GM12891 (cell line): Measurements from ENCODE around the gene SOX9. TPM values are rescaled to one million over a fixed set of nuclear protein-coding genes. Genes with fewer than 3 reads are reported as not detected.

Experiments used
- DNase-seq: peaks from one replicate; pipeline ENCODE4 v3.0.0; 2011; ENCODE audit warnings: low spot score; ENCODE audit not compliant: insufficient read length
- FAIRE-seq: peaks from 2 replicates; lab custom pipeline; 2011; peaks lifted over from hg19 to GRCh38; lab: Jason Lieb, UNC
- PAX5 ChIP-seq: IDR thresholded peaks from 2 replicates; pipeline ENCODE4 v1.6.1; 2011; ENCODE audit warnings: low read length, moderate library complexity, mild to moderate bottlenecking; ENCODE audit not compliant: insufficient read depth, severe bottlenecking
- POLR2A ChIP-seq: IDR thresholded peaks from 2 replicates; pipeline ENCODE4 v1.6.1; 2011; ENCODE audit warnings: low read depth, low read length, control low read depth
- POLR2AphosphoS5 ChIP-seq: IDR thresholded peaks from 2 replicates; pipeline ENCODE4 v1.6.1; 2011; ENCODE audit warnings: low read depth, low read length, control low read depth
- POU2F2 ChIP-seq: IDR thresholded peaks from 2 replicates; pipeline ENCODE4 v1.6.1; 2011; ENCODE audit warnings: low read depth, mild to moderate bottlenecking, control low read depth, low read length, moderate library complexity
- SPI1 ChIP-seq: IDR thresholded peaks from 2 replicates; pipeline ENCODE4 v1.6.1; 2011; ENCODE audit warnings: low read depth, low read length, control low read depth
- TAF1 ChIP-seq: IDR thresholded peaks from 2 replicates; pipeline ENCODE4 v1.6.1; 2011; ENCODE audit warnings: low read depth, low read length, control low read depth
- polyA plus RNA-seq: library from polyadenylated mRNA; unstranded; fragments of >200 nt; gene quantifications from one replicate; pipeline ENCODE4 v1.2.1, GENCODE V29; 2012; ENCODE audit warnings: low read depth, missing spikeins, inconsistent platforms; ENCODE audit not compliant: missing spikeins

The SOX9 gene
- 3.6 TPM for polyA plus RNA-seq

DNA sequence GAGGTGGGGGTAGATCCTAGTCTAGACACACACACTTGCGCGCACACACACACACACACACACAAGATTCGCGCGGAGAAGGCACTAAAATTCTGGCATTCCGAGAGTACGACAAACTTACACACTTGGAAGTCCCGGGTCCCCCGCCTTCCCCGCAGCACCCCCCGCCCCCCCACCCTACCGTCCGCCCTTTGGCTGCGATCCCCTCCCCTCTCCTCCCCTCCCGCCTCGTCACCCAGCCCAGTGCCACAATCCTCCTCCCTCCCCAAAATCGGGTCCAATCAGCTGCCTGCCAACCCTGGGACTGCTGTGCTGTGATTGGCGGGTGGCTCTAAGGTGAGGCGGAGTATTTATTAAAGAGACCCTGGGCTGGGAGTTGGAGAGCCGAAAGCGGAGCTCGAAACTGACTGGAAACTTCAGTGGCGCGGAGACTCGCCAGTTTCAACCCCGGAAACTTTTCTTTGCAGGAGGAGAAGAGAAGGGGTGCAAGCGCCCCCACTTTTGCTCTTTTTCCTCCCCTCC lies at the start of gene SOX9:
TSS of gene SOX9 (plus strand) at position 379 of the 522 bp plus-strand sequence. CDS start 372 bp downstream, outside the sequence.
- peak; percentile 76 for DNase-seq
- TF ChIP-seq POLR2A (peak; percentile 81), SPI1 (no peak), POU2F2 (no peak), TAF1 (peak; percentile 51; the same call in 1 of the 2 replicates), PAX5 (no peak), POLR2AphosphoS5 (peak; percentile 66; the same call in 1 of the 2 replicates)
- peak; percentile 33 for FAIRE-seq

DNA sequence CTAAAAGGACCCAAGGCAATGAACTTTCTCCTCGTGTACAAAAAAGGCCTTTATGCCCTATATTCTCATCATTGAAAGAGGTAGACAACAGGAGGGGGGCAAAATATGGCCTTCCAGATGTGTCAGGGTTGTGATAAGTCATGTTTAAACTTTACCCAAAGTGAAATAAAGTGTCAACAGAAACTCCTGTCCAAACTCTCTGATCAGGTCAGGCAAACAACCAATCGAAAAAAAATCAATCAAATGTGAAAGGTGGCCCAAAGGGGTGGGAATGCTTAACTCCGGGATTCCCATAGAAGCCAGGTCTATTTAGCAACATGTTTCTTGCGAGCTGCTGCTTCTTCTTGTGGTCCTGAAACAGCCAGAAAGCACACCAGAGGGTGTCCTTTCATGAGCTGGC lies 49.5 kb upstream of the SOX9 start:
- FAIRE-seq, result no peak
- TF ChIP-seq POU2F2, result no peak
- no peak for TF ChIP-seq PAX5
- no peak for TF ChIP-seq SPI1
- no peak for TF ChIP-seq POLR2A
- TF ChIP-seq POLR2AphosphoS5, result no peak
- TF ChIP-seq TAF1, result no peak
- DNase-seq, result no peak

DNA sequence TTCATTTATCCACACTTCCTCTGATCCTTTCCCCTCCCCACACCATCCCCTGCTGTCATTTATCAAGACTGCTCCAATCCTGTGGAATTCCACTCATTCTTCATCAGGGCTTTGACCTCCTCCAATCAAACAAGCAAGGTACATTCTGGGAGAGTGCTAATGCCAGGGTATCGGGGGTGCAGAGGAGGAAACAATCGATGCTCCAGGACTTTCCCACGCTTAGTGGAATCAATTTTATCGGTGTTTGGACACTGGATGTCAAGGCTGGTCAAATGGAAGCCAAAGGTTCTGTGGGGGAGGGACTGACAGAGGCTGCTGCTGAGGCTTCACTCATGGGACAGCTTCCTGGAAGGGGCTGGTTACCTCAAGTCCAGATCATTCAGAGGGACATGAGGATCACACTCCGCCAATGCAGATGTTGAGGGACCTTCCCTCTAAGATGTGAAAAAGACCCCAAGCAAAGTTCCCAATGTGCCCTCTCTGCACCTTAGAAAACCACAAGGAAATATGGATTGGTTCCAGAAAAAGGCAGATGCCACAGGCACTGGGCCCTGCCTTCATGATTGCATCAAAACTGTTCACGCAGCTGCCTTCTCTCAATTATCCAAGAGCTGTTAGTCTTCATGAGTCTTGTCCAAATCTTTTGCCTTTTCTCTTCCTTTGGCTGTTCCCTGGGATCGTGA lies 44.7 kb upstream of the SOX9 start:
- no peak for FAIRE-seq
- DNase-seq, result no peak

DNA sequence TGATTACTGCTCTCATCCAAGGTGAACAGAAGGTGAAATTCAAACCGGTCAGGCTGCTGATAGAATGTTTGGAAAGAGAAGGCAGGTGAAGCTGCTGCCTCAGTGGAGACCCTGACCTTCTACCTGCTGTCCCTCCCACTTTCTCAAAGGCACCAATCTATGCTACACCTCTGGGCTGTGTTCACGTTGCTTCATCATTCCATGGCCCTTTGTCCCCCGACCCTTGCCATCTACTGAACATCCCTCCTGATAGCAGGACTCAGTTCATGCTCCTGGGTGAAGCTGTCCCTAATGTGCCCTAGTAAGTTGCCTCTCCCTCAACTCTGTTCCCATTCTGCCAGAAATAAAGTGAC lies 44.2 kb upstream of the SOX9 start:
- no peak for FAIRE-seq
- DNase-seq, result no peak
- TF ChIP-seq SPI1, result no peak
- TF ChIP-seq PAX5, result no peak
- TF ChIP-seq POU2F2, result no peak
- no peak for TF ChIP-seq POLR2AphosphoS5
- no peak for TF ChIP-seq TAF1
- TF ChIP-seq POLR2A, result no peak

More for the DNA sequence above, 44.7 kb upstream of the SOX9 start:
- TF ChIP-seq POLR2A (no peak), SPI1 (no peak), POLR2AphosphoS5 (no peak), POU2F2 (no peak), TAF1 (no peak)

DNA sequence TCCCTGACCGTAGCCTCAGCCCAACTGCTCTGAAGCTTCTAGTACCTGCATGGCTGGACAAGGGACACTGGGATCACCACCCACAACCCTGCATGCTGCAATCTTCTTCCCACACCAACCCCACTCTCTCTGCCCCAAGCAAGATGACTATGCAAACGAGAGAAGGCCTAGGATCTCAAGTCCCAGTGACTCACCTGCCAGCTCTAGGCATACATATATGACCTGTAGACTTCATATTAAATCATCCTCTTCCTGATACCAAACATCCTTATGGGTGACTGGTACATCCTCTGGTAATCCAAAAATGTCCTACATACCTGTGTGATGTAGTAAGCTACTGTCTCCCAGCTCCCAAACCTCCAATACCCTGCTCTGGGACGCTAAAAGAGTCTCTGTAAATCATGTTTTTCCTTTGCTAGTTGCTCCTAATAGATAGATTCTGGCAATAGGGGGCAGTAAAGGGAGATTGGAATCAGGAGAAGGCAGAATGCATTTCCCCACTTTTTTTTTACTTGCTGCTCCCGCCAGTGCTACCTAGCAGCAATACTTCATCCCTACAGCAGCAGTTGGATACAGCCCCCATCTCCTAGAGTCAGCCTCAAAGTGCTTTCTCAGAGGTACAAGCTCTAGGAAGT lies 43.4 kb upstream of the SOX9 start:
- no peak for DNase-seq
- TF ChIP-seq POLR2AphosphoS5 (no peak), POU2F2 (no peak), TAF1 (no peak), POLR2A (no peak), SPI1 (no peak), PAX5 (no peak)
- FAIRE-seq, result no peak

DNA sequence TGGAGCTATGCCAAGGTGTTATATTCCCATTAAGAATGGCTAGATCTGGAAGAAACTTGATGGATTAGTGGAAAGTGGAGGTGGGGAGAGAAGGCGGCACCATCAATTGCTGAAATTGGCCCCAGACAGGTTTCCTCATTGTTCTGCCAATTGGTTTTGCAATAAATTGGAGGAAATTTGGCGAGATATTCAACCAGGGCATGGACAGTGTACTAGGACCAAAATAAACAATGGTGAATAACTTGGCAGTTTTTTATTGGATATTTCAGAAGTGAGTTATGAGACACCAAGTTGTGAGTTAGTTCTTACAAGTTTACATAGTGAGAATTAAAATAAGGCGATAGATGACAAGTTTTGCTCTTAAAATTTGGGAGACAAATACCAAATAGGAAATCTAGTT lies 41.1 kb upstream of the SOX9 start:
- FAIRE-seq (no peak), DNase-seq (no peak)
- TF ChIP-seq POLR2AphosphoS5 (no peak), SPI1 (no peak), PAX5 (no peak), POLR2A (no peak), POU2F2 (no peak), TAF1 (no peak)

DNA sequence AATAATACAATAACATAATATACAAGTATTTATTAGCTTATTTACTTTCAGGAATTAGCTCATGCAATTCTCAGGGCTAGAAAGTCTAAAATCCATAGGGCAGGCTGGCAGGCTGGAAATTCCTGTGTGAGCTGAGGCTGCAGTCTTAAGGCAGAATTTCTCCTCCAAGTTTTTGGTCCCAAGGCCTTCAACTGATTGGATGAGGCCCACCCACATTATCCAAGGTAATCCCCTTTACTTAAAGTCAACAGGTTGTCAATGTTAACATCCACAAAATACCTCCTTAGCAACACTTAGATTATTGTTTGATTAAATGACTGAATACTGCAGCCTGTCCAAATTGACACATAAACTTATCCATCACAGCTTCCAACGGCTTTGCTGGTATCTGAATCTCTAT lies 32.9 kb upstream of the SOX9 start:
- FAIRE-seq, result no peak
- TF ChIP-seq PAX5, result no peak
- TF ChIP-seq TAF1, result no peak
- TF ChIP-seq SPI1, result no peak
- no peak for TF ChIP-seq POLR2AphosphoS5
- no peak for TF ChIP-seq POLR2A
- TF ChIP-seq POU2F2, result no peak
- DNase-seq, result no peak

DNA sequence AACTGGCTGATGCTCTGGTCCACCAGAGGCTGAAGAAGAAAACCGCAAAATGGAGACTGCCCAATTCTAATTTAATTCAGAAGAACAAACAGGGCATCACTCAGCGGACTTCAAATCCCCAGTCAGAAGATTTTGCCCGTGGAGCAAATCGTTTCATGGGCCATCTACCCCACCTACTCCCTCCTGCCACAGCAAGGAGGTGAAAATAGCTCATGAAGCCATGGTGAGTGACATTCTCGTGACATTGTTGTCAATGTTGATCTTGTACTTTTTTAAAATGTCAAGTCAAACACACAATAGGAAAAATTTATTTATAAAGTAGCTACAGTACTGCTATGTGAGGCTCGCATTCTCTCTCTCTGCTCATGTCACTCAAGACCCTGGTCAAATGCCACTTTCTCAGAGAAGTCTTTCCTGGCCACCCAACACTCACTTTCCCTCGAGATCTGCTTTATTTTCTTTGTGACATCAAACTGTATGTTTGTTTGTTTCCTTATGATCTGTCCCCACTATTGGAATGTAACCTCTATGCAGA lies 31.3 kb upstream of the SOX9 start:
- FAIRE-seq (no peak), DNase-seq (no peak)
- TF ChIP-seq SPI1 (no peak), POLR2A (no peak)

DNA sequence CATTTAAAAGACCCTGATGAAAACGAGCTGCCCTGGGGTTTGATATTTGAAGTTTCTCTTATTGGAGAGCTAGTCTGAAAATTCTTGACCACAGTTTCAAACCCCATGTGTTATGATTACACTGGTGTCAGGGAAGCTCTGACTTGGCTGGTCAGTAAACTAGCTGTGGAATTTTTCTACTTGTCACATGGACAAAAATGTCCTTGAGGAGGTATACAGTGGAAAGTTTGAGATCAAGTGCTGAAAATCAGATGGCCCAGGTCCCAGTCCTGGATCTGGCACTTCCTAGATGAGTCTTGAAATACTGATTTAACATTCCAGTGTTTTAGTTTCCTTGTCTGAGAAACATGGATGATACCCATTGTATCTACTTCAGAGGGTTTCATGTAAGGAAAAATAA lies 30.7 kb upstream of the SOX9 start:
- DNase-seq (no peak), FAIRE-seq (no peak)
- TF ChIP-seq POLR2AphosphoS5 (no peak), POLR2A (no peak), TAF1 (no peak), POU2F2 (no peak), PAX5 (no peak), SPI1 (no peak)

DNA sequence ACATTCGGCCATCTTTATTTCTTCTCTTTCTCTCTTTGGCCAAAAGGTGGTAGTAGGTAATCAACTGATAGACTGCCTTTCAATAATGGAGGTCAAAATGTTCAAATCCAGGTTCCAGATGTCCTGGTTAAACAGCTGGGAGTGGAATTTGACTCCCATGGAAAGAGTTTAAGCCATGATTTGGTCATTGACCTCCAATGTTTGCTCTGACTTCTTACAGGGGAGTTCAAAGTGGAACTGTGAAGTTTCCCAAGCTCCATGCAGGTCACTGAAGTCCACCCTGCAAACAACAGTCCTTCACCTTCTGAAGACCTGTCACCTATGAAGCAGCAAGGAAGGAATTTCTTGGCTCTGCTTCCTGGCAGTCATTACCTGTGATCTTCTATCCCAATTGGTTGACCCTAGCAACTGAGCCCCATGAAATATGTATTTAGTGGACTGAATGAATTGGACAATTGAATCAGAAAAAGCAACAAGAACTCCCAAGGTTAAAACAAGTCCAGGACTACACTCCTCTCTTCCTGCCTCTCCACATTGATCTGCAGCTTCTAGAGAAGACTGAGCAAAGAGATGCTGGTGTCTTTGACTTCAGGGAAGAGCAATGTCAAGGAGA lies 28.0 kb upstream of the SOX9 start:
- TF ChIP-seq TAF1 (no peak), POU2F2 (no peak), PAX5 (no peak), POLR2A (no peak), SPI1 (no peak), POLR2AphosphoS5 (no peak)
- DNase-seq, result no peak
- no peak for FAIRE-seq
